ENCODE data around the gene COQ8A. TPM values are rescaled to one million over a fixed set of nuclear protein-coding genes. Genes with fewer than 3 reads are reported as not detected.
"Not testable (repeated sequence)": the region's sequence is repeated elsewhere in the genome, so short reads cannot be mapped to it uniquely, and the experiment has no call there.

COQ8A gene
- total RNA-seq, 1 donor from 2014 or later, result 41.9 TPM

- peak overlapping the region; percentile 48 for H3K27ac Mint-ChIP-seq (ENCODE audit: unreplicated experiment)
- peaks cover 6% of the 10 kb centered on the region for H3K27me3 Mint-ChIP-seq (ENCODE audit: unreplicated experiment)
These were observed 14.2 kb downstream of the COQ8A start for GRCh38 chr1:226954337-226954736.

GRCh38 chr1:226954777-226955176 is 14.7 kb downstream of the COQ8A start:
- Mint-ChIP-seq H3K27ac (ENCODE audit: unreplicated experiment) (peak overlapping the region; percentile 48), H3K4me3 (ENCODE audit: unreplicated experiment) (peak overlapping the region; percentile 40), H3K36me3 (ENCODE audit: unreplicated experiment) (peaks cover 18% of the 10 kb centered on the region), H3K4me1 (ENCODE audit: low read depth, unreplicated experiment) (peaks cover 14% of the 10 kb centered on the region), H3K27me3 (ENCODE audit: unreplicated experiment) (peaks cover 6% of the 10 kb centered on the region), H3K9me3 (ENCODE audit: unreplicated experiment) (peaks cover 16% of the 10 kb centered on the region)
- no peak for DNase-seq
- no peak for TF ChIP-seq CTCF (IDR thresholded peaks at IDR 0.05; ENCODE audit: partially characterized antibody, unreplicated experiment)

More at GRCh38 chr1:226954337-226954736, 14.2 kb downstream of the COQ8A start:
- peak overlapping the region; percentile 40 for H3K4me3 Mint-ChIP-seq (ENCODE audit: unreplicated experiment)
- TF ChIP-seq CTCF (IDR thresholded peaks at IDR 0.05; ENCODE audit: partially characterized antibody, unreplicated experiment), result no peak
- peaks cover 12% of the 10 kb centered on the region for H3K4me1 Mint-ChIP-seq (ENCODE audit: low read depth, unreplicated experiment)
- peaks cover 15% of the 10 kb centered on the region for H3K9me3 Mint-ChIP-seq (ENCODE audit: unreplicated experiment)
- DNase-seq, result no peak
- peaks cover 18% of the 10 kb centered on the region for H3K36me3 Mint-ChIP-seq (ENCODE audit: unreplicated experiment)

- not testable (repeated sequence) for H3K27me3 Mint-ChIP-seq (ENCODE audit: unreplicated experiment); H3K4me3 Mint-ChIP-seq (ENCODE audit: unreplicated experiment); H3K27ac Mint-ChIP-seq (ENCODE audit: unreplicated experiment); DNase-seq
- Mint-ChIP-seq H3K4me1 (ENCODE audit: low read depth, unreplicated experiment) (peaks cover 14% of the 10 kb centered on the region), H3K9me3 (ENCODE audit: unreplicated experiment) (peaks cover 16% of the 10 kb centered on the region), H3K36me3 (ENCODE audit: unreplicated experiment) (peaks cover 18% of the 10 kb centered on the region)
These were observed 15.8 kb downstream of the COQ8A start for GRCh38 chr1:226955857-226956256.

GRCh38 chr1:226956942-226957713 is 17.0 kb downstream of the COQ8A start:
- Mint-ChIP-seq H3K4me1 (ENCODE audit: low read depth, unreplicated experiment) (peaks cover 12% of the 10 kb centered on the region), H3K4me3 (ENCODE audit: unreplicated experiment) (no peak overlapping the region), H3K27me3 (ENCODE audit: unreplicated experiment) (peaks cover 6% of the 10 kb centered on the region), H3K36me3 (ENCODE audit: unreplicated experiment) (peaks cover 18% of the 10 kb centered on the region), H3K9me3 (ENCODE audit: unreplicated experiment) (peaks cover 16% of the 10 kb centered on the region), H3K27ac (ENCODE audit: unreplicated experiment) (peak overlapping the region; percentile 5)
- TF ChIP-seq CTCF (IDR thresholded peaks at IDR 0.05; ENCODE audit: partially characterized antibody, unreplicated experiment), result no peak
- DNase-seq, result no peak

- Mint-ChIP-seq H3K4me1 (ENCODE audit: low read depth, unreplicated experiment) (peaks cover 12% of the 10 kb centered on the region), H3K36me3 (ENCODE audit: unreplicated experiment) (peaks cover 18% of the 10 kb centered on the region), H3K9me3 (ENCODE audit: unreplicated experiment) (peaks cover 16% of the 10 kb centered on the region), H3K4me3 (ENCODE audit: unreplicated experiment) (peak overlapping the region; percentile 16), H3K27ac (ENCODE audit: unreplicated experiment) (peak overlapping the region; percentile 63), H3K27me3 (ENCODE audit: unreplicated experiment) (peaks cover 6% of the 10 kb centered on the region)
- no peak for DNase-seq
- TF ChIP-seq CTCF (IDR thresholded peaks at IDR 0.05; ENCODE audit: partially characterized antibody, unreplicated experiment), result no peak
These were observed 17.6 kb downstream of the COQ8A start for GRCh38 chr1:226957714-226958113.

All from glutamatergic neuron (in vitro differentiated cells).